OCI-LY7 (cell line): ENCODE data around the gene LCAT.

Experiments
- EZH2phosphoT487 ChIP-seq: fragments of 200-600 bp; sonication (generic); IDR thresholded peaks from 2 replicates; pipeline ENCODE4 v1.6.1; 2018; ENCODE audit warnings: low read depth, borderline replicate concordance, mild to moderate bottlenecking, mixed run types, antibody characterized with exemption, low read length, moderate library complexity, mixed read lengths
- TF ChIP-seq, protein P1 (sequence below): fragments of 200-600 bp; sonication (generic); conservative IDR thresholded peaks from 2 replicates; pipeline ENCODE4 v1.5.1; 2014; ENCODE audit warnings: mild to moderate bottlenecking, antibody characterized with exemption, low read length, moderate library complexity, mixed read lengths

DNA sequence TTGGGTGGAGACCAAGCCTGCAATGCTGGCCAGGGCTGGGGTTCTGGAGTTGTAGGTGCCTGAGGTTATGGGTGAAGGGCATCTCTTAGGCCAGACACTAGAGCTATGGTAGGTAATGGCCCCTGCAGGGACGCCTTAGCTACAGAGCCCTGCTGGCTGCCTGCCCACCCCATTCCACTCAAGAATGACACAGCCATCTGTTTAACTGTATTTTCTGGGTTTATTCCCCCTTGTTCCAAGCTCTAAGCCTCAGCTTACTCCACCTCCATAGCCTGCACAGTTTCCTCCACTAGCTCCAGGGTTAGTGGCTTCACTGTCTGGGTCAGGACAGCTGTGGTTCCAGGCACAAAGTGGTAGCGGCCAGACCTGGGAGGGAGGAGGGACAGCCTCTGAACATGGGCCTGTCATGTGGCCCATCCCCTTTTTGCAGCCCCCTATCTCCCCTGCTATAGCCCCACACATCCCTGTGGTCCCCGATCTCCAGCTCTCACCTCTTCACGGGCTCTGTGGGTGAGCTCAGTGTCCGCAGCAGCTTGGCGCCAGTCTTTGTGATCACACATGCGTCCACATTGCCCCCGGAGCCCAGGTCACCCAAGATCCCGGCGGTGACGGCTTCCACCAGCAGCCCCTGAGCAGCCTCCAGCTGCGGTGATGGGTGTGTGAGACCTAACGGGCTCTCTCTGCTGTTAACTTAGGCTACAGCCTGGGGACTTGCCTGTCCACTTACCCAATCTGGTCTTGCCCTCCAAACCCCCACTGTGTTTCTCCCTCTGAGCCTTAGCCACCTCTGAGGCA is 9.4 kb downstream of the LCAT start:
- TF ChIP-seq, protein P1, sequence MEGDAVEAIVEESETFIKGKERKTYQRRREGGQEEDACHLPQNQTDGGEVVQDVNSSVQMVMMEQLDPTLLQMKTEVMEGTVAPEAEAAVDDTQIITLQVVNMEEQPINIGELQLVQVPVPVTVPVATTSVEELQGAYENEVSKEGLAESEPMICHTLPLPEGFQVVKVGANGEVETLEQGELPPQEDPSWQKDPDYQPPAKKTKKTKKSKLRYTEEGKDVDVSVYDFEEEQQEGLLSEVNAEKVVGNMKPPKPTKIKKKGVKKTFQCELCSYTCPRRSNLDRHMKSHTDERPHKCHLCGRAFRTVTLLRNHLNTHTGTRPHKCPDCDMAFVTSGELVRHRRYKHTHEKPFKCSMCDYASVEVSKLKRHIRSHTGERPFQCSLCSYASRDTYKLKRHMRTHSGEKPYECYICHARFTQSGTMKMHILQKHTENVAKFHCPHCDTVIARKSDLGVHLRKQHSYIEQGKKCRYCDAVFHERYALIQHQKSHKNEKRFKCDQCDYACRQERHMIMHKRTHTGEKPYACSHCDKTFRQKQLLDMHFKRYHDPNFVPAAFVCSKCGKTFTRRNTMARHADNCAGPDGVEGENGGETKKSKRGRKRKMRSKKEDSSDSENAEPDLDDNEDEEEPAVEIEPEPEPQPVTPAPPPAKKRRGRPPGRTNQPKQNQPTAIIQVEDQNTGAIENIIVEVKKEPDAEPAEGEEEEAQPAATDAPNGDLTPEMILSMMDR, result no peak
- TF ChIP-seq EZH2phosphoT487, result no peak
